SU-DHL-6 (cell line): ENCODE data around the gene SUB1.

Source experiments
- H2AFZ ChIP-seq: fragments of 200-600 bp; sonication (generic); 2 replicates; pipeline ENCODE4 v1.6.1; 2014; ENCODE audit warnings: low read depth, mild to moderate bottlenecking, moderate library complexity, mixed read lengths, antibody characterized with exemption, low read length; ENCODE audit not compliant: severe bottlenecking
- H3F3A ChIP-seq: fragments of 200-600 bp; shearing (Covaris generic); 2 replicates; pipeline ENCODE4 v1.6.0; 2016; ENCODE audit warnings: antibody characterized with exemption, mild to moderate bottlenecking; ENCODE audit not compliant: insufficient read depth
- H3K27ac ChIP-seq: fragments of 200-600 bp; sonication (generic); 2 replicates; pipeline ENCODE4 v1.5.1; 2016; ENCODE audit warnings: low read depth, mild to moderate bottlenecking, low read length, moderate library complexity, mixed read lengths
- H3K27me3 ChIP-seq: fragments of 200-600 bp; sonication (generic), shearing (Covaris generic); 2 replicates; pipeline ENCODE4 v1.6.0; 2014; ENCODE audit warnings: mild to moderate bottlenecking, low read length
- H3K36me3 ChIP-seq: fragments of 200-600 bp; sonication (generic); 2 replicates; pipeline ENCODE4 v1.6.1; 2014; ENCODE audit warnings: mild to moderate bottlenecking, low read length, mixed read lengths
- H3K4me2 ChIP-seq: fragments of 300-600, 200-600 bp; shearing (Covaris generic), sonication (generic); 2 replicates; pipeline ENCODE4 v1.6.0; 2014; ENCODE audit warnings: low read length, low read depth, mild to moderate bottlenecking; ENCODE audit not compliant: poor library complexity, severe bottlenecking
- H3K4me3 ChIP-seq: fragments of 200-600 bp; sonication (generic); 2 replicates; pipeline ENCODE4 v1.5.1; 2014; ENCODE audit warnings: antibody characterized with exemption, low read length, mild to moderate bottlenecking, mixed read lengths; ENCODE audit not compliant: insufficient read depth, poor library complexity, severe bottlenecking
- H3K79me2 ChIP-seq: fragments of 200-600 bp; sonication (generic); 2 replicates; pipeline ENCODE4 v1.6.1; 2014; ENCODE audit warnings: mild to moderate bottlenecking, low read length, moderate library complexity; ENCODE audit not compliant: insufficient read depth
- H3K9ac ChIP-seq: fragments of 200-600 bp; sonication (generic); 2 replicates; pipeline ENCODE4 v1.7.0; 2014; ENCODE audit warnings: mild to moderate bottlenecking, low read length
- H3K9me2 ChIP-seq: fragments of 200-600 bp; sonication (generic); replicated peaks from 2 replicates; pipeline ENCODE4 v1.6.1; 2014; ENCODE audit warnings: low read length; ENCODE audit not compliant: insufficient read depth
- H3K9me3 ChIP-seq: fragments of 200-600 bp; sonication (generic); 2 replicates; pipeline ENCODE4 v1.6.1; 2014; ENCODE audit warnings: low read length, mixed read lengths; ENCODE audit not compliant: insufficient read depth
- H4K20me1 ChIP-seq: fragments of 200-600 bp; sonication (generic); 2 replicates; pipeline ENCODE4 v1.6.1; 2014; ENCODE audit warnings: low read depth, mild to moderate bottlenecking, antibody characterized with exemption, low read length, moderate library complexity, mixed read lengths
- EZH2phosphoT487 ChIP-seq: fragments of 200-600 bp; sonication (generic), shearing (Covaris generic); conservative IDR thresholded peaks from 2 replicates; pipeline ENCODE4 v1.6.1; 2018; ENCODE audit warnings: mild to moderate bottlenecking, antibody characterized with exemption, low read length, moderate library complexity, mixed read lengths
- TF ChIP-seq, protein P1 (sequence below): fragments of 200-600 bp; sonication (generic); IDR thresholded peaks from one replicate; pipeline ENCODE4 v1.5.1; 2017; ENCODE audit warnings: antibody characterized with exemption, mild to moderate bottlenecking, low read length, moderate library complexity; ENCODE audit not compliant: insufficient read depth, poor library complexity, severe bottlenecking

Gene SUB1

DNA sequence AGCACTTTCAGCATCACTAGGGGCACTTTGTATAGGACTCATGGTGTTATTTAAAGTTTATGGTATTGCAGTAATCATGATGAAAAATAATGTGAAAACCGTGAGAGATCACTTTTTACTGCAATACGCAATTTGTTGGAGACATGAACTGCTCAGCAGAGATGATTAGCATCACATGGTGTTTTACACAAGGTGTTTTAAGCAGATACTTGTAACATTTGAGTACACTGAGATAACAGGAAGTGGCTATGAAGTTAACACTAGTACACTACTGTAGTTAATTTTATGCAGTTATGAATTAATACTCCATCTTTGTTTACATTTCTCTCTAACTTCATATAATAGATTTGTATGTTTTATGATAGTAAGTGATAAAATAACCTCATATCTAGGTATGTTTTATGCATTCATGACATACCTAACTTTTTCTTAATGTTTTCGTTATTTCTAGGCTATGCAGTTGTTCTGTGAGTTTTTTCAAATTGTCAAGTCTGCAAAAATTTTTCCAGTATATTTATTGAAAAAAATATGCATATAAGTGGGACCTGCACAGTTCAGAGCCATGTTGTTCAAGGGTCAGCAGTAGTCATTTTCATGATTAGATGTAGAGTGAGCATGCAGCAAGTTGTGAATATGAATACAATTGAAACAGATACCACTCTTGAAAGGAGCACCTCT, 13.0 kb downstream of the SUB1 start:
- peaks cover 18% of the 10 kb centered on the region; the same call in 1 of the 2 replicates for H3K36me3 ChIP-seq

DNA sequence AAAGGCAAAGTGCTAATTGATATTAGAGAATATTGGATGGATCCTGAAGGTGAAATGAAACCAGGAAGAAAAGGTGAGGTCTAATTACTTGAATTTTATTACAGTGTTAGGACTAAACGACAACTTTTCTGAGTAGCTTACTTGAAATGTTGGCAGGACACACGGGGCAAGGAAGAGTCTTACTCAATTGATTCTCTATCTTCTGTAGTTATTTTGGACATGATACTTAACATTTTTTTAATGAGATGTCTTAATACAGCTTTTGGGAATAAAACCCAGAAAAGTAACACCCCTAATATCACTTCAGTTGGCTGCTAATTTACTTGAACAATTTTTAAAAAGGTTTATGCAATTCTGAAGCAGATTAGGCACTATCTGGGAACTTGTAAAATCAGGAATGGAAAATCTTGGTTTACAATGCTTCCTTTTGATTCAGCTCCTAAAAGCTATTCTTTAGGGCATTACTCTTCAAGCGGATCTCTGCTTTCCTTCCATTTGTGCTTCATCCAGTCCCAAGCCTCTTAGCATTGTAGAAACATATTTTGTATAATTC, 13.7 kb downstream of the SUB1 start:
- H2AFZ ChIP-seq, result no peak overlapping the region
- no peak overlapping the region for H3K9ac ChIP-seq
- H3K4me2 ChIP-seq, result no peak overlapping the region
- no peak overlapping the region for H3K27ac ChIP-seq
- H3K79me2 ChIP-seq, result no peaks in the 10 kb centered on the region
- H3F3A ChIP-seq, result no peaks in the 10 kb centered on the region
- peaks cover 18% of the 10 kb centered on the region; the same call in 1 of the 2 replicates for H3K36me3 ChIP-seq
- no peak for TF ChIP-seq EZH2phosphoT487
- TF ChIP-seq, protein P1, sequence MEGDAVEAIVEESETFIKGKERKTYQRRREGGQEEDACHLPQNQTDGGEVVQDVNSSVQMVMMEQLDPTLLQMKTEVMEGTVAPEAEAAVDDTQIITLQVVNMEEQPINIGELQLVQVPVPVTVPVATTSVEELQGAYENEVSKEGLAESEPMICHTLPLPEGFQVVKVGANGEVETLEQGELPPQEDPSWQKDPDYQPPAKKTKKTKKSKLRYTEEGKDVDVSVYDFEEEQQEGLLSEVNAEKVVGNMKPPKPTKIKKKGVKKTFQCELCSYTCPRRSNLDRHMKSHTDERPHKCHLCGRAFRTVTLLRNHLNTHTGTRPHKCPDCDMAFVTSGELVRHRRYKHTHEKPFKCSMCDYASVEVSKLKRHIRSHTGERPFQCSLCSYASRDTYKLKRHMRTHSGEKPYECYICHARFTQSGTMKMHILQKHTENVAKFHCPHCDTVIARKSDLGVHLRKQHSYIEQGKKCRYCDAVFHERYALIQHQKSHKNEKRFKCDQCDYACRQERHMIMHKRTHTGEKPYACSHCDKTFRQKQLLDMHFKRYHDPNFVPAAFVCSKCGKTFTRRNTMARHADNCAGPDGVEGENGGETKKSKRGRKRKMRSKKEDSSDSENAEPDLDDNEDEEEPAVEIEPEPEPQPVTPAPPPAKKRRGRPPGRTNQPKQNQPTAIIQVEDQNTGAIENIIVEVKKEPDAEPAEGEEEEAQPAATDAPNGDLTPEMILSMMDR, result no peak
- H3K4me3 ChIP-seq, result no peak overlapping the region
- H4K20me1 ChIP-seq, result no peaks in the 10 kb centered on the region; the same call in 1 of the 2 replicates
- H3K9me3 ChIP-seq, result no peaks in the 10 kb centered on the region
- H3K9me2 ChIP-seq, result no peaks in the 10 kb centered on the region
- H3K27me3 ChIP-seq, result no peaks in the 10 kb centered on the region

More for the DNA sequence above, 13.0 kb downstream of the SUB1 start:
- no peaks in the 10 kb centered on the region for H3K27me3 ChIP-seq
- no peak overlapping the region for H2AFZ ChIP-seq
- H3K9me3 ChIP-seq, result no peaks in the 10 kb centered on the region
- H3K27ac ChIP-seq, result no peak overlapping the region
- H4K20me1 ChIP-seq, result no peaks in the 10 kb centered on the region; the same call in 1 of the 2 replicates
- H3K4me3 ChIP-seq, result no peak overlapping the region
- H3F3A ChIP-seq, result no peaks in the 10 kb centered on the region
- no peak for TF ChIP-seq EZH2phosphoT487
- TF ChIP-seq, protein P1, result no peak
- H3K4me2 ChIP-seq, result no peak overlapping the region
- H3K9me2 ChIP-seq, result no peaks in the 10 kb centered on the region
- no peak overlapping the region for H3K9ac ChIP-seq
- H3K79me2 ChIP-seq, result no peaks in the 10 kb centered on the region

DNA sequence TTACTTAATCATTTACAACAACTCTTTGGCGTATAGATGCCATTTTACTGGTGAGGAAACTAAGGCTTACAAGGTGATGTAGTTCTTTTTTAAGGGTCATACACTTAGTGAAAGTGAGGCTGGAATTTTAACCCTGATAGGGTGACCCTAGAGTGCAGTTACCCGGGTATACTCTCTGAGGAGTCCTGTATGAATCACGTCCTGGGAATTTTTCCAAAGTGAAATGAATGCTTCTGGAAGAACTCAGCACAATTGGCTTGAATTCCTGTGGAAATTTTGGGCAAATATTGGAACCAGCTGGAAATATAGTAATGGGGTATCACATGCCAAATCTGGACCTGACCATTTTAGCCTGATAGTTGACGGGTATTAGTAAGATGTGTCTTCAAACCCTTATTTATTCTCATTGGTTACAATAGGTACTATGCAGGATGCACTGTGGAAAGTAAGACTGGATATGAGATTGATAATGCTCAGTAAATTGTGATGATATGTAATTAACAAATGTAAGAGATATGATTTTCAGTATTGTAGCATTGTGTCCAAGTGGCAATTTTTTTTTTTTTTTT, 14.8 kb downstream of the SUB1 start:
- Histone ChIP-seq H2AFZ (no peak overlapping the region), H3K79me2 (no peaks in the 10 kb centered on the region), H3K9me2 (no peaks in the 10 kb centered on the region), H3K27me3 (no peaks in the 10 kb centered on the region), H3F3A (no peaks in the 10 kb centered on the region), H3K36me3 (peaks cover 14% of the 10 kb centered on the region; the same call in 1 of the 2 replicates), H3K9ac (no peak overlapping the region), H3K4me3 (no peak overlapping the region), H3K9me3 (no peaks in the 10 kb centered on the region), H3K4me2 (no peak overlapping the region), H3K27ac (no peak overlapping the region), H4K20me1 (no peaks in the 10 kb centered on the region; the same call in 1 of the 2 replicates)
- TF ChIP-seq, protein P1, result no peak
- TF ChIP-seq EZH2phosphoT487, result no peak
